Measurements from ENCODE around the gene SPOP. TPM values are rescaled to one million over a fixed set of nuclear protein-coding genes. Genes with fewer than 3 reads are reported as not detected.
"Not testable (repeated sequence)": the region's sequence is repeated elsewhere in the genome, so short reads cannot be mapped to it uniquely, and the experiment has no call there.

Gene SPOP
- polyA plus RNA-seq (ENCODE audit: insufficient read length in 4 of 4): 10 to 100 TPM; 61.0 to 70.6 (median 64.2) TPM

- DNase-seq (ENCODE audit: low read depth in 4 of 4, low spot score in 3 of 4): peak; percentile 96 to 99 (median 99)
Observed at GRCh38 chr17:49677933-49678847, at the start of gene SPOP. SPOP (minus strand) TSS chr17:49678097; CDS start chr17:49622810, 55,287 bp downstream.

GRCh38 chr17:49727380-49727779 is 49.5 kb upstream of the SPOP start:
- no peak for DNase-seq (ENCODE audit: low read depth in 4 of 4, low spot score in 3 of 4)

- DNase-seq (ENCODE audit: low read depth in 4 of 4, low spot score in 3 of 4): no peak
Observed at GRCh38 chr17:49725452-49726130, 47.7 kb upstream of the SPOP start.

GRCh38 chr17:49724552-49724951 is 46.7 kb upstream of the SPOP start:
- DNase-seq (ENCODE audit: low read depth in 4 of 4, low spot score in 3 of 4): not testable (repeated sequence)

GRCh38 chr17:49723423-49723822 is 45.5 kb upstream of the SPOP start:
- peak in 3 of 4 donors; percentile 39 to 55 (median 53) for DNase-seq (ENCODE audit: low read depth in 4 of 4, low spot score in 3 of 4)

- DNase-seq (ENCODE audit: low read depth in 4 of 4, low spot score in 3 of 4): no peak
Observed at GRCh38 chr17:49722066-49722465, 44.2 kb upstream of the SPOP start.

- no peak for DNase-seq (ENCODE audit: low read depth in 4 of 4, low spot score in 3 of 4)
Observed at GRCh38 chr17:49717371-49717861, 39.5 kb upstream of the SPOP start.

- DNase-seq (ENCODE audit: low read depth in 4 of 4, low spot score in 3 of 4): no peak
Observed at GRCh38 chr17:49716668-49717364, 38.9 kb upstream of the SPOP start.

- no peak for DNase-seq (ENCODE audit: low read depth in 4 of 4, low spot score in 3 of 4)
Observed at GRCh38 chr17:49715717-49716279, 37.9 kb upstream of the SPOP start.

GRCh38 chr17:49715216-49715615 is 37.3 kb upstream of the SPOP start:
- DNase-seq (ENCODE audit: low read depth in 4 of 4, low spot score in 3 of 4): no peak

- DNase-seq (ENCODE audit: low read depth in 4 of 4, low spot score in 3 of 4): no peak
Observed at GRCh38 chr17:49708515-49709183, 30.8 kb upstream of the SPOP start.

- DNase-seq (ENCODE audit: low read depth in 4 of 4, low spot score in 3 of 4): peak; percentile 97 to 98 (median 98)
Observed at GRCh38 chr17:49707608-49708514, 30.0 kb upstream of the SPOP start, which contains the start of gene SLC35B1. SLC35B1 (minus strand) TSS chr17:49707964; CDS start chr17:49707833, 131 bp downstream.

- DNase-seq (ENCODE audit: low read depth in 4 of 4, low spot score in 3 of 4): no peak
Observed at GRCh38 chr17:49707246-49707607, 29.3 kb upstream of the SPOP start.

GRCh38 chr17:49705254-49705653 is 27.4 kb upstream of the SPOP start:
- DNase-seq (ENCODE audit: low read depth in 4 of 4, low spot score in 3 of 4): no peak

- DNase-seq (ENCODE audit: low read depth in 4 of 4, low spot score in 3 of 4): no peak
Observed at GRCh38 chr17:49703557-49704277, 25.8 kb upstream of the SPOP start.

GRCh38 chr17:49700960-49701359 is 23.1 kb upstream of the SPOP start:
- no peak for DNase-seq (ENCODE audit: low read depth in 4 of 4, low spot score in 3 of 4)

- no peak for DNase-seq (ENCODE audit: low read depth in 4 of 4, low spot score in 3 of 4)
Observed at GRCh38 chr17:49699966-49700575, 22.2 kb upstream of the SPOP start.

GRCh38 chr17:49698005-49698404 is 20.1 kb upstream of the SPOP start:
- no peak for DNase-seq (ENCODE audit: low read depth in 4 of 4, low spot score in 3 of 4)

Measured in right renal pelvis (tissue), 4 donors.